Fibroblast of the conjunctiva (primary cell): ENCODE data around the gene KRTAP2-4.
"Not testable (repeated sequence)": the region's sequence is repeated elsewhere in the genome, so short reads cannot be mapped to it uniquely, and the experiment has no call there.

Source experiments
- DNase-seq: peaks from one replicate; pipeline ENCODE4 v3.0.0-alpha.2; 2010; ENCODE audit warnings: low read depth

The KRTAP2-4 gene

DNA sequence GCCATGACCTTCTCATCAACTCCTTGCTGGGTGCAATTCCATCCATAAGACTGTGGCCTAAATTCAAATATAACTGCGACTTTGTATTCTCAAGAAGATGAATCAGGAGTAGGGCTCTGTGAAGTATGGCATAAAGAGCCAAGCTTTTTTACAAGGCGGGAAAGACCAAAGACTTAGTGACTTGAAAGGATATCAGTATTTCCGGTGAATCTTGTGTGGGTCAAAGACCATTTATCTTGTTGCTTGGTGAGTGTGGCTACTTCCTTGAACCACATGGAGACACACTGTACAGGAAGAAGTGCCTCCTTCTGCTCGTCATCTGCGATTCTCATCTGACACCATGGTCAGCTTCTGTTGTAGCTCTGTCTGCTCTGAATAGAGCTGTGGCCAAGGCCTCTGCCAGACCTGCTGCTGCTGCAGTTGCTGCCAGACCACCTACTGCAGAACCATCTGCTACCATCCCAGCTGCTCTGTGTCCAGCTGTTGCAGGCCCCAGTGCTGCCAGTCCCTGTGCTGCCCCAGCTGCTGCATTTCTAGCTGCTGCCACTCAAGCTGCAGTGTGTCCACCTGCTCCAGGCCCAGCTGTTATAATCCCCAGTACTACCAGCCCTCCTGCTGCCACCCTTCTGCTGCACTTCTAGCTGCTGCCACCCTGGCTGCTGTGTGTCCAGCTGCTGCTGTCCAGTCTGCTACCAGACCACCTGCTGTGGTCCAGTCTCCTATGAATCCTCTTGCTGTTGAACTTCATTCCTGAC lies 6.1 kb upstream of the KRTAP2-4 start:
- no peak for DNase-seq

DNA sequence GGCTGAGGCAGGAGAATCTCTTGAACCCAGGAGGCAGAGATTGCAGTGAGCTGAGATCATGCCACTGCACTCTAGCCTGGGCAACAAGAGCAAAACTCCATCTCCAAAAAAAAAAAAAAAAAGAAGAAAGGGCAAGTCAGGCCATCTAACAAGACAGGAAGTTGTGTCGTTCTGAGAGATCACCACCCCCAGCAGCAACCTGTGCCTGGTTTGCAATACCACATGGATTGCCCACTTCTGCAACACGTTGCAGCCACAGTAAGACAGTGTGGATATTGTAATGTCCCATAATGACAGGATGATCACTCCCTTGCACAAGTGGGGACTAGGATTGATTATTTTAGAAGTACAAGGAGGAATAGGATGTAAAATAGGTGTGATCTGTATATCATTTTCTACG lies 3.4 kb upstream of the KRTAP2-4 start:
- no peak for DNase-seq

DNA sequence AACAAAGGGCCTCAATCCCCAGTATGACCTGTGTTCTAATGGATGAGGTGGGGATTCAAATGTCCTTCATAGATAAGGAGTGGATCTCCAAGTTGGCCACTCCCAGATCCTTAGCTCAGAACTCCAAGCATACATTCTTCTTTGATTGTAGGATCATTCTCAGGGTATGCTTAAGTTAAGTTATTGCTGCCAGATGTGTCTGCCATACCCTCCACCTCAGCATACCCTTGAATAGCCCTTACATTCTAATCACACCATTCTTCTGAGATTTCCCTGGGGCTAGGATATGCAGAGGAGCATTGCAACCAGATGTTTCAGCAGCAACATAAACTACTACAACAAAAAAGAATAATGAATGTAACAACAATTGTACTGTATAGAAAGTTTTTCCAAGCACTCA lies 1.6 kb upstream of the KRTAP2-4 start:
- DNase-seq = peak; percentile 59

DNA sequence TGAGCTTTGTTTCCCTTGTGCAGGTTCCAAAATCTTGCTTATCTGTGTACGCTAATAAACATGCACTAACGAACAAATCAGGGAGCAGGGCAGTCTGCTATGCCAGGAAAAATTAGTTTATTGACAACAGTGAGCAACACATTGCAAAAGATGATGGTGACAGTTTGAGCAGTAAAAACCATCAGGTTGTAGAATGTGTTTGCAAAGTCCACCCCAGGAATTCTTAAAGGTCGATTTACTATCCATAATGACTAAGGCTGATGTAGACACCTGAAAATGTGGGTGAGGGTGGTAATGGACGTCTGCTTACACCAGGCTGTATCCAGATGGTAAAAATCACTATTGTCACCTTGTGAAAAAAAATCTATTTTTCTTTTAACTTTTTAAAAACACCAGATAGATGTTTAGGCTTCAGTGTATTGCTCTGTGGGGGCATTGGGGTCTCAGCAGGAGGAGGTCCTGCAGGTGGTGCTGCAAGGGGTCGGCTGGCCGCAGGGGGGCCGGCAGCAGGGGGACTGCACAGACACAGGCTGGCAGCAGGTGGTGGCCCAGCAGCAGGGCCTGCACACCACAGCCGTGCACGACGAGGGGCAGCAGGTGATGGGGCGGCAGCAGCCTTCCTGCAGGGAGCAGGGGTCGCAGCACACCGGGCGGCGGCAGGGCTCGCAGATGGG lies 526 bp downstream of the KRTAP2-4 start:
- DNase-seq = not testable (repeated sequence)

DNA sequence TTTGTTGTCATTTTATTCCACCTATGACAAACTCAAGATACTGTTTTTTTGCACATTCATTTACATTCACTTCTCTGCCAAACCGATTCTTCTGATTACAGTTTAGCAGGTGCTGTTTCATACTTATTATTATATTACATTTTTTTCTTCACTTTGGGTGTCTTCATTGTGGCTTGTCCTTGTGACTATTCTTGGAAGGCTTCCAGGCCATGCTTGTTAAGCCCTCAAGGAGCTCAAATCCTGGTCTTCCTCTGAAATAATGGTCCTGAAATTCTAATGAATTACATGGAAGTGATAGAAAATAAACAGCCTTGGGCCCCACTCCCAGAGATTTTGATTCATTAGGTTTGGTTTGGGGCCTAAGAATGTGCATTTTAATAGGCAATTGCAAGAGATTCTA lies 1.4 kb downstream of the KRTAP2-4 start:
- no peak for DNase-seq

DNA sequence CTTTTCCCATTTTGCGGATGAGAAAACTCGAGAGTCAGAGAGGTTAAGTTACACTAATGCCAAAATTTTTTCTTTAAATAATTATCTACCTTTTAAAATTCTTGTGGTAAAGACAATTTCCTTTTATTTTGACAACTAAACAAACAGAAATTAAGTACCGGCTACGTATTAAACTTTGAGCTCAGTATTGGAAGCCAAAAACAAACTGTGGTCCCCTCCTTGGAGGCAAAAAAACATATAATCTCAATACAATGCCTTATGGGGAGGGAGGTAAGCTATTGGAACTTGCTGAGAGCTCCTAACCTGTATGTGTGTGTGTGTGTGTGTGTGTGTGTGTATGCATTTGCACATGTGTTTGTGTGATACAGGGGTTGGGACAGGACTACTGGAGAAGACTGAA lies 2.2 kb downstream of the KRTAP2-4 start:
- no peak for DNase-seq

DNA sequence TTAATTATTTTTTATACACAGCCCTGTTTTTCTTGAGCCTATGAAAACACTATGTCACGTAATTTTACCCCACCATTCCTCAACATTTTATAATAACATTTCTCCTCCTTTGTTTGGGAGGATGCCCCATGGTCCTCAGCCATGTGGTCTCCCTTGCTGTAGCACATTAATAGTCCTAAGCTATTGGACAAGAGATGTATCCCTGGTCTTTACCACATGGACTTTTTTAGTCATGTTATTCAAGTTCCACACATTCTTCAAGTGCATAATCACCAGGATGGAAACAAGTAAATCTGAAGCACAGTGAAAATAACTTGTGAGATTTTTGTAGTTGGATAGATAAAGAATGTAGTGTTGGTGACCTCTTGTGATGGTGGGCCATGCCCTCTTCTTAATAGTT lies 3.7 kb downstream of the KRTAP2-4 start:
- DNase-seq = peak; percentile 75

DNA sequence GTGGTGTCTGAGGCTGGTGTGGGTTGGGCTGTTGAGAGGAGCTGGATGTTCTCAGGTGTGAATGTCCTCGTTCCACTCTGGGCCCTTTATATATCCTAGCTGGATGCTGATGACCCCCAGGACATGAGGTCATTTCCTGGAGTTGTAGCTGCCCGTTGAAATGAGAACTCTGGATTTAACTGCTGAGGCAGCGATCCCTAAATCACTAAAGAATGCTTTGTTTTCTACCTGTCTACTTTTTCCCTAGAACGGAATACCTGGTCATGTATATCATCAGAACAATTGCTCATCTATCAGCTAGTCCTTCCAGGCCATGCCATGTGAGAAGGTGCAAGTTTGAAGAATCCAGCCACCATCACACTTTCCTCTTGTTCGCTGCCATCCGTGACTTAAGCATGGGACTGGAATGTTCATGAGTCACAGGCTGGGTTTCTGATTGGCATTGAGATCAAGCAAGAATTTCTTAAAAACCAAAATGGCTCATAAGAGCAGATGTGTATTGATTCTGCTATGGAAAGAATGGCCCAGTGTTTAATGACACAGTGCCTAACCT lies 5.6 kb downstream of the KRTAP2-4 start, which contains the start of gene KRTAP2-3:
Gene KRTAP2-3 (minus strand): TSS at position 63 of the 553 bp plus-strand sequence. CDS start 64 bp downstream, outside the sequence.
- DNase-seq = peak; percentile 54

DNA sequence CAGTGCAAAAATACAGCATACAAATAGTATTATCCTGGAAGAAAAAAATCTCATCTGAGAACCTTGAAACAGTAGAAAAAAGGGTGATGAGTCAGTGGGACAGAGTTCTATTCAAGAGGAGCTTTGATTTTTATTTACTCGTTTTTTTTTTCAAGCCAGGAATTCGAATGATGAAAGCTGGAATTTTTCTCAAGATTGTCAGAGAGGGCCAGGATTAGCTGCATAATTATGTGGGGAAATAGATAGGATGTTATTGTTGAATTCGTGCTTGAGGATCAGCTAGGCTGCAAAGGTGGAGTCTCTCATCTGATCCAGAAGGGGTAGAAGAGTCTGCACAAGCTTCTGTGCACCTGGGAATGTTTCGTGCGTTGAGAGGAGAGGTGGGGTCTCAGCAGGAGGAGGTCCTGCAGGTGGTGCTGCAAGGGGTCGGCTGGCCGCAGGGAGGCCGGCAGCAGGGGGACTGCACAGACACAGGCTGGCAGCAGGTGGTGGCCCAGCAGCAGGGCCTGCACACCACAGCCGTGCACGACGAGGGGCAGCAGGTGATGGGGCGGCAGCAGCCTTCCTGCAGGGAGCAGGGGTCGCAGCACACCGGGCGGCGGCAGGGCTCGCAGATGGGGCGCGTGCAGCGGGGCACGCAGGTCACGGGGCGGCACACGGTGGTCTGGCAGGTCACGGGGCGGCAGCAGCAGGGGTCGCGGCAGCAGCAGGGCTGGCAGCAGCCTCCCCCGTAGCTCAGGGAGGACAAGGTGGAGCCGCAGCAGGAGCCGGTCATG lies 6.2 kb downstream of the KRTAP2-4 start:
- not testable (repeated sequence) for DNase-seq

DNA sequence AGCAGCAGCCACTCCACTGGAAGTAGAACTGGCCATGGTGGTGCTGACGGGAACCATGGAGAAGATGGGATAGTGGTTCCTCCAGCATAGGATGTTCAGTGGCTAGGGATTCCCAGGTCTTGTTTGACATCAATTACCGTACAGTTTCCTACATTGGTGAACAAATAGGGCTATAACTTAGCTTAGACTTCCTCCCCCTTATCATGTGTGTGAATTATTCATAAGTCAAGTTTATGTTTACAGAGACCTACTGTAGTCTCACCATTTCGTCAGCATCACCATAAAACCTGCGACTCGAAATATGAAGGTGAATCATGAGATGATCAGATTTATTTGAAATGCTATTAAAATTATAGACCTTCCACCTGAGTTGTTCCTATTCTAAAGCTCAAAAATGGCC lies 6.9 kb downstream of the KRTAP2-4 start:
- DNase-seq = no peak

DNA sequence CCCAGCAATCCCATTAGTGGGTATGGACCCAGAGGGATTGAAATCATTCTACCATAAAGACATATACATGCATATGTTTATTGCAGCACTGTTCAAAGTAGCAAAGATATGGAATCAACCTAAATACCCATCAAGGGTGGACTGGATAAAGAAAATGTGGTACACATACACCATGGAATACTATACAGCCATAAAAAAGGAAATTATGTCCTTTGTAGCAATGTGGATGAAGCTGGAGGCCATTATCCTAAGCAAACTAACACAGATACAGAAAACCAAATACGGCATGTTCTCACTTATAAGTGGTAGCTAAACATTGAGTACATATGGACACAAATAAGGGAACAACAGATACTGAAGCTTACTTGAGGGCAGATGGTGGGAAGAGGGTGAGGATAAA lies 8.1 kb downstream of the KRTAP2-4 start:
- DNase-seq = no peak

DNA sequence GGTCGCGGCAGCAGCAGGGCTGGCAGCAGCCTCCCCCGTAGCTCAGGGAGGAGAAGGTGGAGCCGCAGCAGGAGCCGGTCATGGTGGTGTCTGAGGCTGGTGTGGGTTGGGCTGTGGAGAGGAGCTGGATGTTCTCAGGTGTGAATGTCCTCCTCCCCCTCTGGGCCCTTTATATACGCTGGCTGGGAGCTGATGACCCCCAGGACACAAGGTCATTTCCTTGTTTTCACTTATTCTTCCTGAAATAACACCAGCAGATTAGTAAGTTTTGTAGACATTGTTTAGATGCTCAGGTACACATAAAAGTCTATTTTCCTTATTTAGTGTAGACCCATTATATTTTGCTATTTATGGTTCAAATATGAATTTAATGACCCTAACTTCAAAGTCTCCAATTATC lies 10.5 kb downstream of the KRTAP2-4 start, which contains the start of gene KRTAP2-2:
Gene KRTAP2-2 (minus strand): TSS at position 101 of the 400 bp plus-strand sequence. CDS start 19 bp downstream, at position 82.
- DNase-seq = not testable (repeated sequence)

DNA sequence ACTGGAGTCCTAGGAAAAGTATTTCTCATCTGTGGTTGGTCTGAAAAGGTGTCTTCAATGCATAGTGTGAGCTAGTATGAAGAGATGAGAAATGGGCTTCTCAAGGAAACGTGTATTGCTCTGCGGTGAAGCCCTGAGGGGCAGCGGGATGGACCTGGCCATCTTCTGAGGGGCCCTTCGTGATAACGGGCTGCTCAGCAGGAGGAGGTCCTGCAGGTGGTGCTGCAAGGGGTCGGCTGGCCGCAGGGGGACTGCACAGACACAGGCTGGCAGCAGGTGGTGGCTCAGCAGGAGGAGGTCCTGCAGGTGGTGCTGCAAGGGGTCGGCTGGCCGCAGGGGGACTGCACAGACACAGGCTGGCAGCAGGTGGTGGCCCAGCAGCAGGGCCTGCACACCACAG lies 11.1 kb downstream of the KRTAP2-4 start:
- DNase-seq = not testable (repeated sequence)

DNA sequence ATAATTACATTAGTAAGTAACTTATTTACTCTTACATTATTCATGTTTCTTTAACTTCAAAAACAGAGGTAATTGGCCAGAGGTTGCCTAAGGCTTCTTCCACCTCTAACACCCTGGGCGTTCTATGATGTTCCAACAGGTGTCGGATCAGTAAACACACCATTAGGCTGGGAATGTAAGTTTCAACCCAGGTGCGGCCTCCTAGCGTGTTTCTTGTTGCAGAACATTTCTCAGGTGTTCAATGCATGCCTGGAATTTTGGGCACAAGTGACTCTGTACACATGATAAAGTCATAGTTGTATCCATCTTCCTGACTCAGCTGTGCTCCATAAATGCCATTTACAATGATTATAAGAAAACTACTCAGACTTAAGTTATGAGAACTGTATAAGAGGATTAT lies 11.7 kb downstream of the KRTAP2-4 start:
- no peak for DNase-seq

DNA sequence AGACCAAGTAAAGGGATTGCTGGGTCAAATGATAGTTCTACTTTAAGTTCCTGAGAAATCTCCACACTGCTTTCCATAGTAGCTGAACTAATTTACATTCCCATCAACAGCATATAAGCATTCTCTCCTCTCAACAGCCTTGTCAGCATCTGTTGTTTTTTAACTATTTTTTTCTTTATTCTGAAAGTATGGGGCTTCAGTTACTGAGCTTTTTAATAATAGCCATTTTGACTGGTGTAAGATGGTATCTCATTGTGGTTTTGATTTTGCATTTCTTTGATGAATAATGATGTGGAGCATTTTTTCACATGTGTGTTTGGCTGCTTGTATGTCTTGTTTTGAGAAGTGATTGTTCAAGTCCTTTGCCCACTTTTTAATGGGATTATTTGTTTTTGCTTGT lies 13.1 kb downstream of the KRTAP2-4 start:
- DNase-seq = no peak

DNA sequence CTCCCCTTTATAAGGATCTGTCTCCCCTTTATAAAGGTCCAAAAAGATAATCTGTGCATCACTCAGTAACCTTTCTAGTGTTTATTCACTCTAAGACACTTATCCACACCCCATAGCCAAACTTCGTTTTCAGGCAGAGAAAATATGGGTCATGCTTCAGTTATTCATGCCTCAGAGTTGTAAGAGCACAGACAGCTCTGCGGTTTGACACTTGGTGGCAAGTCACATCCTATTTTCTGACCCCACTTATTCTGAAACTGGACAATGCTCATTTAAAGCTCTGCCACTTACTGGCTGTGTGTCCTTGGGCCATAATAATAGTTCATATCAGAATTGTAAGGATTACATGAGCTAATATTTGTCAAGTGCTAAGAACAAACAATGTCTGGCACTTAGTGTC lies 16.6 kb downstream of the KRTAP2-4 start:
- DNase-seq = no peak

DNA sequence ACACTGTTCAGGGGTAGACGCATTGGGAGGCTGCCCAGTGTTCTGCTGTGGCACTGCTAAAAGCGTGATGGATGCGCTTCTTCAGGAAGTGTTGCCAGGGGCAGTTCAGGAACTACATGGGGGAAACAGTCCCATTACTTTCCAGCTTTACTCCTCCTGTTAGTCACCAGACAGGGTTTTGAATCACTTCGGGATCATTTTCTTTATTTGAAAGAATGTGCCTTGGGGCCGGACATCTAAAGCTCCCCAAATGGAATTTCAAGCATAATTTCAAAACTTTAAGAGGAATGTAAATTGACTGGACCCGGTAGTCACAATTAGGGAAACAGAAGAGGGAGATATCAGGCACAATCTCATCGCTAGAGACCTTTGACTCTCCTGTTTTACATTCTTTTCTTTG lies 17.2 kb downstream of the KRTAP2-4 start:
- DNase-seq = no peak

DNA sequence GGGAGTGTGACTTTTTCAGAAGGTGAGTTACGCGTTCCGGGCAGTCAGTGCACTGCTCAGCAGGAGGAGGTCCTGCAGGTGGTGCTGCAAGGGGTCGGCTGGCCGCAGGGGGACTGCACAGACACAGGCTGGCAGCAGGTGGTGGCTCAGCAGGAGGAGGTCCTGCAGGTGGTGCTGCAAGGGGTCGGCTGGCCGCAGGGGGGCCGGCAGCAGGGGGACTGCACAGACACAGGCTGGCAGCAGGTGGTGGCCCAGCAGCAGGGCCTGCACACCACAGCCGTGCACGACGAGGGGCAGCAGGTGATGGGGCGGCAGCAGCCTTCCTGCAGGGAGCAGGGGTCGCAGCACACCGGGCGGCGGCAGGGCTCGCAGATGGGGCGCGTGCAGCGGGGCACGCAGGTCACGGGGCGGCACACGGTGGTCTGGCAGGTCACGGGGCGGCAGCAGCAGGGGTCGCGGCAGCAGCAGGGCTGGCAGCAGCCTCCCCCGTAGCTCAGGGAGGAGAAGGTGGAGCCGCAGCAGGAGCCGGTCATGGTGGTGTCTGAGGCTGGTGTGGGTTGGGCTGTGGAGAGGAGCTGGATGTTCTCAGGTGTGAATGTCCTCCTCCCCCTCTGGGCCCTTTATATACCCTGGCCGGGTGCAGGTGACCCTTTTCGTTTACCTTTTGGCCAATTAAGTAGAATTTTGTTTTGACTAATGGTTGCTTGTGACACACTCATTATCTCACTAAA lies 18.8 kb downstream of the KRTAP2-4 start, which contains the start of gene KRTAP2-1:
Gene KRTAP2-1 (minus strand): TSS at position 582 of the 731 bp plus-strand sequence. CDS start 49 bp downstream, at position 533.
- DNase-seq = not testable (repeated sequence)

DNA sequence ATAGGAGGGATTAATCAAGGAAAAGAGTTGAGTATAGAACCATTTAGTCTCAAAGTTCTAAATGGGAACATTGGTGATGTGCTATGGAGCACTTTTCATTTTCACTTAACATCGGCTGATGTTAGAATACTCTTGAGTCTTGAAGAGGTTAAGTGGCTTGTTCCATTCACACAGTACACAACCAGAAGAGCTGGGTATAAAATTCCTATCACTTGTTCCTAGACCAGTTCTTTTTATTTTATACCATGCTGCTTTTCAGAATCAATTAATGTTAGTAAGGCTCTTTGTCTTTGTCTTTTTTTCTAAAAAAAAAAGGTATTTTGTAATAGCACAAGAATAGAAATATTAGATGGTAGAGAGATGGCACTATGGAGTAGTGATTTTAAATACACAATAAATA lies 22.7 kb downstream of the KRTAP2-4 start:
- DNase-seq = no peak

DNA sequence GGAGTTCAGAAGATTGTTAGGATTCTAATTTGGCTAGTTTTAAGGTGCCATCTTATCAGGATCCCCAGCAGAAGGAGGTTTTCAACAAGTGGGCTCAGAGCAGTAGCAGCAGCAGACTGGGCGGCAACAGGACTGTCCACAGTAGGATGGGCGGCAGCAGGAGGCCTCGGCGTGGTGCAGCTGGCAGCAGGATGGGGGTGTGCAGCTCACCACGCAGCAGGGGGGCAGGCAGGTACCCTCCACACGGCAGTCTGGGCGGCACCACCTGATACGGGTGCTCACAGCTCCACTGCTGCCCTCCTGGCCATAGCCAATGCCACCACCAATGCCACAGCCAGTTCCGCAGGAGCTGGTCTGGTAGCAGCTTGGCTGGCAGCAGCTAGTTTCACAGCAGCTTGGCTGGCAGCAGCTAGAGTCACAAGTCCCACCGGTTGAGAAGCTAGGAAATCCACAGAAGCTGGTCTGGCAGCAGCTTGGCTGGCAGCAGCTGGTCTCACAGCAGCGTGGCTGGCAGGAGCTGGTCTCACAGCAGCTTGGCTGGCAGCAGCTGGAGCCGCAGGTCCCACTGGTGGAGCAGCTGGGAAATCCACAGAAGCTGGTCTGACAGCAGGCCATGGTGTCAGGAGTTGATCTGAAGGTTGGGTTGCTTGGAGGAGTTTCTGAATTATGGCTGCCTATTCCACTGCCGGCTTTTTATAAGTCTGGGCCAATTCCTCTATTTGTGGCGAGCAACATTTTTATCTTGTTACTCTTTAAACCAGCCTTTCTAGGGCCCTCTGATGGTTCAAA lies 24.7 kb downstream of the KRTAP2-4 start, which contains the start of gene KRTAP1-1:
Gene KRTAP1-1 (minus strand): TSS at position 668 of the 789 bp plus-strand sequence. CDS start 53 bp downstream, at position 615.
- DNase-seq = not testable (repeated sequence)
